Mesendoderm (in vitro differentiated cells): ENCODE results near the gene ARHGAP44.
A peak's percentile ranks its signal among the peaks of the same experiment; 100 is the strongest.

ENCODE experiments used
- DNase-seq: peaks from one replicate; pipeline ENCODE4 v3.0.0; 2013
- H2AK5ac ChIP-seq: 2 replicates; pipeline ENCODE4 v1.6.1; 2013; ENCODE audit warnings: low read length, inconsistent platforms
- H2BK120ac ChIP-seq: 2 replicates; pipeline ENCODE4 v1.6.1; 2013; ENCODE audit warnings: low read depth, mild to moderate bottlenecking, low read length, moderate library complexity, mixed read lengths
- H2BK15ac ChIP-seq: replicated peaks from 2 replicates; pipeline ENCODE4 v1.6.1; 2013; ENCODE audit warnings: low read depth, mild to moderate bottlenecking, moderate library complexity
- H2BK5ac ChIP-seq: 2 replicates; pipeline ENCODE4 v1.6.1; 2013; ENCODE audit warnings: low read length, inconsistent platforms
- H3K18ac ChIP-seq: 2 replicates; pipeline ENCODE4 v1.6.1; 2013; ENCODE audit warnings: mild to moderate bottlenecking, low read length, mixed read lengths
- H3K23ac ChIP-seq: one replicate; pipeline ENCODE4 v1.6.1; 2013; ENCODE audit warnings: low read length
- H3K27ac ChIP-seq: 2 replicates; pipeline ENCODE4 v1.5.1; 2013; ENCODE audit warnings: low read depth, mild to moderate bottlenecking, inconsistent platforms, low read length, moderate library complexity
- H3K27me3 ChIP-seq: 2 replicates; pipeline ENCODE4 v1.6.1; 2013; ENCODE audit warnings: low read length, control low read depth, mild to moderate bottlenecking, inconsistent platforms; ENCODE audit not compliant: insufficient read depth, poor library complexity
- H3K36me3 ChIP-seq: 2 replicates; pipeline ENCODE4 v1.6.1; 2013; ENCODE audit warnings: low read length, inconsistent platforms; ENCODE audit not compliant: control insufficient read depth, insufficient read depth
- H3K4ac ChIP-seq: one replicate; pipeline ENCODE4 v1.6.1; 2013; ENCODE audit warnings: low read depth, mild to moderate bottlenecking, low read length, moderate library complexity
- H3K4me1 ChIP-seq: 2 replicates; pipeline ENCODE4 v1.6.1; 2013; ENCODE audit warnings: low read depth, low read length, inconsistent platforms; ENCODE audit not compliant: control insufficient read depth
- H3K4me2 ChIP-seq: 2 replicates; pipeline ENCODE4 v1.6.1; 2013; ENCODE audit warnings: low read length
- H3K4me3 ChIP-seq: 2 replicates; pipeline ENCODE4 v1.5.1; 2013; ENCODE audit warnings: mild to moderate bottlenecking, low read length
- H3K56ac ChIP-seq: one replicate; pipeline ENCODE4 v1.6.1; 2013; ENCODE audit warnings: low read length
- H3K79me1 ChIP-seq: 2 replicates; pipeline ENCODE4 v1.6.1; 2013; ENCODE audit warnings: low read length, inconsistent platforms
- H3K79me2 ChIP-seq: 2 replicates; pipeline ENCODE4 v1.6.1; 2013; ENCODE audit warnings: mild to moderate bottlenecking, low read length; ENCODE audit not compliant: control insufficient read depth, insufficient read depth
- H3K9ac ChIP-seq: 2 replicates; pipeline ENCODE4 v1.6.1; 2013; ENCODE audit warnings: low read length, inconsistent platforms
- H4K5ac ChIP-seq: one replicate; pipeline ENCODE4 v1.6.1; 2013; ENCODE audit warnings: low read length
- H4K8ac ChIP-seq: one replicate; pipeline ENCODE4 v1.6.1; 2013; ENCODE audit warnings: low read depth, mild to moderate bottlenecking, control low read depth, low read length, moderate library complexity
- WGBS: extraction: QIAGEN DNeasy Blood & Tissue Kit; methylation state at CpG from one replicate; pipeline ENCODE4 v1.1.7; 2013; ENCODE audit warnings: low lambda C conversion rate, missing lambda C conversion rate; ENCODE audit not compliant: insufficient coverage; ENCODE audit errors: extremely low coverage; 5-methylcytosine and 5-hydroxymethylcytosine counted together

Gene ARHGAP44

GRCh38 chr17:13024526-13025257 lies 235.4 kb downstream of the ARHGAP44 start:
- Histone ChIP-seq H4K5ac (no peak overlapping the region), H3K79me2 (no peaks in the 10 kb centered on the region), H3K27me3 (no peaks in the 10 kb centered on the region), H4K8ac (no peak overlapping the region), H3K18ac (no peak overlapping the region), H3K36me3 (no peaks in the 10 kb centered on the region), H2BK120ac (no peak overlapping the region), H3K4me3 (no peak overlapping the region), H2BK5ac (no peak overlapping the region), H3K4ac (no peak overlapping the region), H3K79me1 (no peaks in the 10 kb centered on the region), H3K23ac (no peak overlapping the region), H3K27ac (no peak overlapping the region), H3K4me2 (peak overlapping the region; percentile 32), H2BK15ac (no peak overlapping the region), H3K4me1 (no peaks in the 10 kb centered on the region), H2AK5ac (no peak overlapping the region), H3K56ac (peak overlapping the region; percentile 84), H3K9ac (peak overlapping the region; percentile 28)
- no CpG with 5 or more reads among the region's 19 CpGs for WGBS
- DNase-seq = peak; percentile 85

- H3K4me2 ChIP-seq = no peak overlapping the region
- H3K4ac ChIP-seq = no peak overlapping the region
- DNase-seq = no peak
- no peaks in the 10 kb centered on the region for H3K79me2 ChIP-seq
- no peak overlapping the region for H3K9ac ChIP-seq
- H3K56ac ChIP-seq = no peak overlapping the region
- no peaks in the 10 kb centered on the region for H3K79me1 ChIP-seq
- H2AK5ac ChIP-seq = no peak overlapping the region
- no peaks in the 10 kb centered on the region for H3K4me1 ChIP-seq
- no peak overlapping the region for H4K8ac ChIP-seq
- no peak overlapping the region for H3K23ac ChIP-seq
- no CpG with 5 or more reads among the region's 5 CpGs for WGBS
- H2BK15ac ChIP-seq = no peak overlapping the region
- H2BK5ac ChIP-seq = no peak overlapping the region
- H2BK120ac ChIP-seq = no peak overlapping the region
- H4K5ac ChIP-seq = no peak overlapping the region
- no peaks in the 10 kb centered on the region for H3K36me3 ChIP-seq
- H3K27me3 ChIP-seq = no peaks in the 10 kb centered on the region
- no peak overlapping the region for H3K18ac ChIP-seq
- H3K4me3 ChIP-seq = no peak overlapping the region
- no peak overlapping the region for H3K27ac ChIP-seq
Measured at GRCh38 chr17:13025258-13025627, 235.9 kb downstream of the ARHGAP44 start.

GRCh38 chr17:13025687-13026086 lies 236.4 kb downstream of the ARHGAP44 start:
- Histone ChIP-seq H3K79me2 (no peaks in the 10 kb centered on the region), H3K4me3 (no peak overlapping the region), H2AK5ac (no peak overlapping the region), H3K36me3 (no peaks in the 10 kb centered on the region), H3K27me3 (no peaks in the 10 kb centered on the region), H2BK120ac (no peak overlapping the region), H3K4ac (no peak overlapping the region), H3K18ac (no peak overlapping the region), H3K56ac (no peak overlapping the region), H3K4me1 (no peaks in the 10 kb centered on the region), H4K8ac (no peak overlapping the region), H3K27ac (no peak overlapping the region), H2BK5ac (no peak overlapping the region), H3K9ac (no peak overlapping the region), H3K23ac (no peak overlapping the region), H3K4me2 (no peak overlapping the region), H2BK15ac (no peak overlapping the region), H4K5ac (no peak overlapping the region), H3K79me1 (no peaks in the 10 kb centered on the region)
- no peak for DNase-seq

- H3K36me3 ChIP-seq = no peaks in the 10 kb centered on the region
- H3K4ac ChIP-seq = no peak overlapping the region
- H3K56ac ChIP-seq = no peak overlapping the region
- no peak overlapping the region for H3K23ac ChIP-seq
- H3K27me3 ChIP-seq = no peaks in the 10 kb centered on the region
- no peak overlapping the region for H3K9ac ChIP-seq
- no peak overlapping the region for H3K4me3 ChIP-seq
- no peak overlapping the region for H3K4me2 ChIP-seq
- no peaks in the 10 kb centered on the region for H3K79me1 ChIP-seq
- no peak overlapping the region for H3K18ac ChIP-seq
- H4K5ac ChIP-seq = no peak overlapping the region
- no CpG with 5 or more reads among the region's 5 CpGs for WGBS
- no peak overlapping the region for H4K8ac ChIP-seq
- H3K79me2 ChIP-seq = no peaks in the 10 kb centered on the region
- H2BK15ac ChIP-seq = no peak overlapping the region
- H2AK5ac ChIP-seq = no peak overlapping the region
- no peak overlapping the region for H3K27ac ChIP-seq
- H2BK5ac ChIP-seq = no peak overlapping the region
- no peaks in the 10 kb centered on the region for H3K4me1 ChIP-seq
- H2BK120ac ChIP-seq = no peak overlapping the region
- no peak for DNase-seq
Measured at GRCh38 chr17:13027246-13027645, 237.9 kb downstream of the ARHGAP44 start.

GRCh38 chr17:13029340-13029739 lies 240.0 kb downstream of the ARHGAP44 start:
- DNase-seq = no peak
- Histone ChIP-seq H3K79me2 (no peaks in the 10 kb centered on the region), H3K4me3 (no peak overlapping the region), H3K9ac (no peak overlapping the region), H3K27ac (no peak overlapping the region), H2BK15ac (no peak overlapping the region), H2AK5ac (no peak overlapping the region), H2BK120ac (no peak overlapping the region), H3K36me3 (no peaks in the 10 kb centered on the region), H4K8ac (no peak overlapping the region), H4K5ac (no peak overlapping the region), H3K18ac (no peak overlapping the region), H3K4ac (no peak overlapping the region), H3K56ac (no peak overlapping the region), H3K79me1 (no peaks in the 10 kb centered on the region), H3K4me1 (no peaks in the 10 kb centered on the region), H2BK5ac (no peak overlapping the region), H3K23ac (no peak overlapping the region), H3K27me3 (no peaks in the 10 kb centered on the region), H3K4me2 (no peak overlapping the region)
- no CpG with 5 or more reads among the region's 2 CpGs for WGBS

- no peak overlapping the region for H3K27ac ChIP-seq
- no peak for DNase-seq
- no peak overlapping the region for H4K8ac ChIP-seq
- H2BK15ac ChIP-seq = no peak overlapping the region
- WGBS = no CpG with 5 or more reads among the region's 1 CpG
- H3K4ac ChIP-seq = no peak overlapping the region
- no peak overlapping the region for H2AK5ac ChIP-seq
- no peak overlapping the region for H2BK5ac ChIP-seq
- no peaks in the 10 kb centered on the region for H3K4me1 ChIP-seq
- no peaks in the 10 kb centered on the region for H3K79me2 ChIP-seq
- no peak overlapping the region for H3K56ac ChIP-seq
- no peak overlapping the region for H3K4me3 ChIP-seq
- H3K18ac ChIP-seq = no peak overlapping the region
- no peak overlapping the region for H3K9ac ChIP-seq
- H2BK120ac ChIP-seq = no peak overlapping the region
- H3K23ac ChIP-seq = no peak overlapping the region
- no peaks in the 10 kb centered on the region for H3K36me3 ChIP-seq
- H3K27me3 ChIP-seq = no peaks in the 10 kb centered on the region
- no peak overlapping the region for H3K4me2 ChIP-seq
- H3K79me1 ChIP-seq = no peaks in the 10 kb centered on the region
- no peak overlapping the region for H4K5ac ChIP-seq
Measured at GRCh38 chr17:13030056-13030455, 240.8 kb downstream of the ARHGAP44 start.
